Mucosa of descending colon (tissue), 3 donors: ENCODE measurements around the gene KRT75. TPM values are rescaled to one million over a fixed set of nuclear protein-coding genes. Genes with fewer than 3 reads are reported as not detected.

Experiments
- ATAC-seq: fragments of 200-7000 bp; cut with Tn5 transposase; one replicate; pipeline ENCODE4 v1.9.1; 2020; ENCODE audit warnings: mild to moderate bottlenecking, moderate library complexity
- DNase-seq, 3 donors: peaks; one replicate each; pipeline ENCODE4 v3.0.0-alpha.2; 2020
- H3K36me3 ChIP-seq: fragments of 200-600 bp; one replicate; pipeline ENCODE4 v1.8.0; 2021; ENCODE audit warnings: low read depth, mild to moderate bottlenecking
- H3K4me1 ChIP-seq: fragments of 200-600 bp; one replicate; pipeline ENCODE4 v1.8.0; 2021; ENCODE audit warnings: low read depth, mild to moderate bottlenecking
- H3K4me3 ChIP-seq: fragments of 200-600 bp; one replicate; pipeline ENCODE4 v1.8.0; 2021; ENCODE audit warnings: mild to moderate bottlenecking
- H3K9me3 ChIP-seq: fragments of 200-600 bp; one replicate; pipeline ENCODE4 v1.8.0; 2021; ENCODE audit warnings: mild to moderate bottlenecking
- intact Hi-C, 2 donors: fragments of 100-400 bp; cut with DNase I in 1 of 2; cut with micrococcal nuclease in 1 of 2; formaldehyde crosslinking; loops; one replicate each; pipeline versions ENCODE4 v1.11.0 to v1.11.1; 2022; cut with DNase I, micrococcal nuclease
- total RNA-seq, 3 donors: library from RNA; stranded (reverse); fragmentation: NEBNext Ultra II Directional in 2 of 3; extraction: Animal tissue kit (Norgen Biotek cat#: 25700) in 2 of 3; gene quantifications; one replicate each; pipeline versions ENCODE4 v1.2.1 to v1.2.4, GENCODE V29; 2021 to 2023
- TF ChIP-seq, protein P1 (sequence below): fragments of 200-600 bp; IDR thresholded peaks from one replicate; pipeline ENCODE4 v1.8.0; 2022; ENCODE audit warnings: antibody characterized with exemption, mild to moderate bottlenecking
- donor health status: DM: no; HTN: no; CAD: no; lungs with moderate emphysema.
- donor health status: DM: no; HTN: no; CAD: no.
- donor health status: DM: no; HTN: yes; CAD: no.

The KRT75 gene
- total RNA-seq, 3 donors from 2014 or later = not detected

DNA sequence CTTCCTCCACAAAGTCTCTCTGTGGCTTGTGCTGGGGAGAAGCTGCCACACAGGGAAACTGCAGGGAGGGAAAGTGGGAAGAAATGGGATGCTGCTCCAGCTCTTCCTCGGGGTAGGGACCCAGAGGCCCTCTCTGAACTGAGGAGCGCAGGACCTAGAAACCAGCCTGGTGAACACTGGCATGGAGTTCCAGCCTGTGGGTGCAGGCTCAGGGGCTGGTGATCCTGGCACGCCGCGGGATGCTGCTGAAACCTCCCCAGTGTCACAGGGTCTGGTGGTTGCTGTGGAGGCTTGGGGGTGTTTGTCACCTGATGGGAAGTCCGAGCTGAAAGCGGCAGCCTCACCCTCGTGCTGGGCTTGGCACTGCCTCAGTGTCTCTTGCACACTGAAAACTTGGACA is 5.2 kb upstream of the KRT75 start:
- TF ChIP-seq, protein P1, sequence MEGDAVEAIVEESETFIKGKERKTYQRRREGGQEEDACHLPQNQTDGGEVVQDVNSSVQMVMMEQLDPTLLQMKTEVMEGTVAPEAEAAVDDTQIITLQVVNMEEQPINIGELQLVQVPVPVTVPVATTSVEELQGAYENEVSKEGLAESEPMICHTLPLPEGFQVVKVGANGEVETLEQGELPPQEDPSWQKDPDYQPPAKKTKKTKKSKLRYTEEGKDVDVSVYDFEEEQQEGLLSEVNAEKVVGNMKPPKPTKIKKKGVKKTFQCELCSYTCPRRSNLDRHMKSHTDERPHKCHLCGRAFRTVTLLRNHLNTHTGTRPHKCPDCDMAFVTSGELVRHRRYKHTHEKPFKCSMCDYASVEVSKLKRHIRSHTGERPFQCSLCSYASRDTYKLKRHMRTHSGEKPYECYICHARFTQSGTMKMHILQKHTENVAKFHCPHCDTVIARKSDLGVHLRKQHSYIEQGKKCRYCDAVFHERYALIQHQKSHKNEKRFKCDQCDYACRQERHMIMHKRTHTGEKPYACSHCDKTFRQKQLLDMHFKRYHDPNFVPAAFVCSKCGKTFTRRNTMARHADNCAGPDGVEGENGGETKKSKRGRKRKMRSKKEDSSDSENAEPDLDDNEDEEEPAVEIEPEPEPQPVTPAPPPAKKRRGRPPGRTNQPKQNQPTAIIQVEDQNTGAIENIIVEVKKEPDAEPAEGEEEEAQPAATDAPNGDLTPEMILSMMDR = no peak
- ATAC-seq = no peak
- DNase-seq = no peak
- intact Hi-C loops = no loop called here
- no peaks in the 10 kb centered on the region for H3K36me3 ChIP-seq
- peaks cover 8% of the 10 kb centered on the region for H3K4me1 ChIP-seq
- H3K9me3 ChIP-seq = no peaks in the 10 kb centered on the region
- no peak overlapping the region for H3K4me3 ChIP-seq

DNA sequence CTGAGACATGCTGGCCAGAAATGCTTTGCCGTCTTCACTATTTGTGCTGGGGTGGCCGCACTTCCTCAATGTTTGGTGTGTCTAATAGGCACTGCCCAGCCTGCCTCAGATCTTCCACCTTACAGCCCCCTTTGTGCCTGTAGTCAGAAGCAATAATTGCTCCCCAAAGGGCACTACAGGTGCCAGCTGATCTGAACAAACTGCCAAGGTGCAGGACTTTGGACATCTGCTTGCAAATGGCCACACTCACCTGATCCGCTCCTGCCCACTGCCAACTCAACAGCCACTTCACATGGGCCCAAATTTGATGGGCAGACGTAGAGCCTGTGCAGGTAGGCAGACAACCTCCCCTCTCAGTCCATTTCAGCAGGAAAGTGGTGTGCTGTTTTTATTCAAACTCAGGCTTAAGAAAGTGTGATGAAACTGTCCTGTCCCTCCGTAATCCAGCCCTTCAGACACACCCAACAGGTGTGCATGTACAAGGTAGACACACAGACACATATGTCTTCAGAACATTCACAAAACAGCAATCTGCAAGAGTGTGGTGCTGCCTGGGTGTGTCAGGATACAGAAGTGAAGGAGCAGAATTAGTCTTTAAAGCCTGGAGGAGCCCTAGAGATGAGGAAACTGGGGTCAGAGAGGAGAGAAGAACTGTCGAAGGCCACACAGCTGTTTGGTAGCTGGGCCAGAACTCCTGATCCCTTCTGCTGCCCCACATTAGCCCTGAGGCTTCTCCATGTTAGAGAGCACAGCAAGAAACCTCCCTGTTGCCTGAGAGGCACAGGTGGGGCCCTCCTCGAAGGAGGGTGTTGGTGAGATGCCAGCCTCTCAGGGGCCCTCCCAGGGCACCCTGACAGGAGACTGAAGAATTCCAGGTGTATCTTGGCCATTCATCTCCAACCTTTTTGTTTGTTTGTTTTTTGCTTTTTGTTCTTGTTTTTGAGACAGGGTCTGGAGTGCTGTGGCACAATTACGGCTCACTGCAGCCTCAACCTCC is 4.4 kb upstream of the KRT75 start:
- H3K9me3 ChIP-seq = no peaks in the 10 kb centered on the region
- H3K4me3 ChIP-seq = no peak overlapping the region
- intact Hi-C loops = no loop called here
- peaks cover 8% of the 10 kb centered on the region for H3K4me1 ChIP-seq
- no peak for DNase-seq
- ATAC-seq = peak; percentile 37
- TF ChIP-seq, protein P1 = no peak
- H3K36me3 ChIP-seq = no peaks in the 10 kb centered on the region

DNA sequence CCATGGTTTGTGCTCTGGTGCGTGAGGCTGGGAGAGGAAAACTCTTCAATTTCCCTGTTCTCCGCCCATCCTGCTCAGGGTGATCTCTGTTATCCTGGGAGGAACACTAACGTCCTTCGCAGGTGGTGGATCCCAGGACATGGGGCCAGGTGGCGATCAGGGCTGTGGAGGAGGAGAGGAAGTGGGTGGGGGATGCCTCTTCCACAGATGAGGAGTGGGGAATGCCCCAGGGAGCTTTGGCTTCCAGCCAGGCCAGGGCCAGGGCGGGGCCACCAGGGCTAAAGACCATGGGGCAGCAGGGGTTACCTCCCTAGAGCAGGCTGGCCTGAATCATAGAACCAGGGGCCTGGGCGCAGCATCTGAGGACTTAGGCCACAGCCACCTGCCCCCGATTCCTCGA is 3.3 kb upstream of the KRT75 start:
- H3K9me3 ChIP-seq = no peaks in the 10 kb centered on the region
- ATAC-seq = peak; percentile 21
- H3K4me1 ChIP-seq = peaks cover 8% of the 10 kb centered on the region
- peak in 1 of 3 donors; percentile 47 for DNase-seq
- intact Hi-C loops = no loop called here
- TF ChIP-seq, protein P1 = no peak
- no peaks in the 10 kb centered on the region for H3K36me3 ChIP-seq
- H3K4me3 ChIP-seq = no peak overlapping the region

DNA sequence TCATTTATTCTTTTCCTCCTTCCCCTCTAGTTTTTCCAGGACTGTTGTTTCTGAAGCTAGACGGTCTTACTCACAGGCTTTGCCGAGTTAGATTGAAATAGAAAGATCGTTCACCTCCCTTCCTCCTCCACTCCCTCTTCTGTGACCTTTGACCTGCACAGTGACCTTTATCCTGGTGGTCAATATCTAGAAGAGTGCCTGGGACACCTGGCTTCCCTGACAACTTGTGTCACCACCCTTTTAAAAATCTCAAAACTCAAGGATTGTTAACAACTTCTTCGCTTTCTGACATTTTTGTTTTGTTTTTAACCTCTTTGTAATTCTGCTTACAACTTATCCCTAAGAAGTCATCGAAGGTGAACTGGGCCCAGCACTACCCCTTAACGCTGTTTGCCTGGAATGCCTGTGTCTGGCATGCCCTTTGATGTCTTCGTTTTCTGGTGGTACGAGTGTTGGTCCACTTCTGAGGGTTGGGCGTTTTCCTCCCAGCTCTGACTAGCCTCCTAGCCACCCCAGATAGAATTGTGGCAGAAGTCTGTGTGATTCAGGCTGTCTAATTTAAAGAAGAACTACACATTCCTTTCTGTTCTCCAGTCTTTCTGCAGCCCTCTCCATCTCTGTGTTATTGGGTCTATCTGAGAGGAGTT is 2.8 kb upstream of the KRT75 start:
- ATAC-seq = peak; percentile 27

DNA sequence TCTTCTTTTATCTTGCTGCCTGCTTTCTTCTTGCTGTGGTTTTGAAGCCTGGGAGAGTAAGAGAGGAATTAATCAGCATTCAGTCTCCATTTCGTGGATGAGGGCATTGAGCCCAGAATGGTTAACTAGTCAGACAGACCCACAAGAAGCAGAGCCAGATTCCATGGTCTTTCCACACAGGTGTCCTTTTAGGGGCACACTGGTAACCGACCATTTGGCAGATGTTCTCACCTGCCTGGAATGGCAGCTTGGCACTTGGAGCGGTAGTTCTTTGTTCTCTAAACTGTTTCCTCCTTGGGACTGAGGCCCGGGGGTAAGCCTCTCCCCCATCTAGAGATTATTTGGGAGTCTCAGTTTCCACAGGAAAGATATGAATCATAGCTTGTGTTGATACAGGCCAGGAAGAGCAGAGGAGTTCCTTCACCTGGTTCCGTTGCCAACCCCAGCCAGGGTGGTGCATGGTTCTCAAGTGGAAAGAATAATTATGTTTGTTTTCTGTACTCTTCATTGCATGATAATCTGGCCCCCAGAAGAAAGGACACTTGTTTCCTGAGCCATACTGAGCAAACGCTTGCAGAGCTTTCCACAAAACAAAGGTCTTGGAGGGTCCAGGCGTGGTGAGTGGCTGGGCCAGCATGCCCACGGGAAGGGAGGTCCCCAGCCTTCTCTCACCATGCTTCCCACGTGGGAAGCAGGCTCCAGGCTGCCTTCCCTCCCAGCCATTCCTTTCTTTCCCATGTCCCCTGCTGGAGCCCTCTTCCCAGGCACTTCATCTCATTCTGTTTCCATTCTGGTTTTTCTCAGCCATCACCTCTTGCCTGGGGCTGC is 2.0 kb upstream of the KRT75 start:
- H3K4me3 ChIP-seq = no peak overlapping the region
- intact Hi-C loops = no loop called here
- TF ChIP-seq, protein P1 = no peak
- no peaks in the 10 kb centered on the region for H3K9me3 ChIP-seq
- peak; percentile 6 for ATAC-seq
- no peaks in the 10 kb centered on the region for H3K36me3 ChIP-seq
- no peak for DNase-seq
- peaks cover 8% of the 10 kb centered on the region for H3K4me1 ChIP-seq

More for the DNA sequence above, 2.8 kb upstream of the KRT75 start:
- intact Hi-C loops = no loop called here
- H3K36me3 ChIP-seq = no peaks in the 10 kb centered on the region
- peaks cover 8% of the 10 kb centered on the region for H3K4me1 ChIP-seq
- H3K4me3 ChIP-seq = no peak overlapping the region
- TF ChIP-seq, protein P1 = no peak
- H3K9me3 ChIP-seq = no peaks in the 10 kb centered on the region
- DNase-seq = no peak
